OCI-LY1 (cell line): ENCODE measurements around the gene CARMIL1.

ENCODE experiments used
- H2AFZ ChIP-seq: fragments of 200-600 bp; sonication (generic), shearing (Covaris generic); 2 replicates; pipeline ENCODE4 v1.6.0; 2014; ENCODE audit warnings: antibody characterized with exemption, mild to moderate bottlenecking, low read length
- H3F3A ChIP-seq: fragments of 200-600 bp; sonication (generic), shearing (Covaris generic); 2 replicates; pipeline ENCODE4 v1.6.0; 2014; ENCODE audit warnings: mild to moderate bottlenecking, antibody characterized with exemption, low read length, moderate library complexity; ENCODE audit not compliant: insufficient read depth
- H3K27ac ChIP-seq: fragments of 200-600 bp; sonication (generic); 2 replicates; pipeline ENCODE4 v1.5.1; 2014; ENCODE audit warnings: low read length, mixed run types, mild to moderate bottlenecking, low read depth; ENCODE audit not compliant: poor library complexity, severe bottlenecking
- H3K27me3 ChIP-seq: fragments of 200-600 bp; sonication (generic); 2 replicates; pipeline ENCODE4 v1.6.0; 2014; ENCODE audit warnings: antibody characterized with exemption, mild to moderate bottlenecking, low read length, moderate library complexity; ENCODE audit not compliant: insufficient read depth
- H3K36me3 ChIP-seq: fragments of 200-600 bp; sonication (generic); 2 replicates; pipeline ENCODE4 v1.6.1; 2014; ENCODE audit warnings: mild to moderate bottlenecking, antibody characterized with exemption, low read length, moderate library complexity, mixed read lengths; ENCODE audit not compliant: insufficient read depth
- H3K4me1 ChIP-seq: fragments of 200-600 bp; sonication (generic); 2 replicates; pipeline ENCODE4 v1.5.1; 2014; ENCODE audit warnings: mild to moderate bottlenecking, low read length, moderate library complexity; ENCODE audit not compliant: insufficient read depth, severe bottlenecking
- H3K4me2 ChIP-seq: fragments of 200-600 bp; sonication (generic), shearing (Covaris generic); 2 replicates; pipeline ENCODE4 v1.6.1; 2014; ENCODE audit warnings: low read length
- H3K4me3 ChIP-seq: fragments of 200-600 bp; sonication (generic); 2 replicates; pipeline ENCODE4 v1.5.1; 2014; ENCODE audit warnings: low read length, low read depth, mild to moderate bottlenecking, mixed read lengths; ENCODE audit not compliant: poor library complexity, severe bottlenecking
- H3K79me2 ChIP-seq: fragments of 200-600 bp; shearing (Covaris generic); 2 replicates; pipeline ENCODE4 v1.6.1; 2016; ENCODE audit warnings: mixed run types, low read length, mixed read lengths; ENCODE audit not compliant: insufficient read depth
- H3K9ac ChIP-seq: fragments of 200-600 bp; sonication (generic), shearing (Covaris generic); 2 replicates; pipeline ENCODE4 v1.6.1; 2014; ENCODE audit warnings: mild to moderate bottlenecking, low read length, mixed read lengths
- H3K9me2 ChIP-seq: fragments of 200-600 bp; sonication (generic), shearing (Covaris generic); 2 replicates; pipeline ENCODE4 v1.6.1; 2014; ENCODE audit warnings: low read depth, mild to moderate bottlenecking, low read length, mixed read lengths
- H3K9me3 ChIP-seq: fragments of 200-600 bp; shearing (Covaris generic); 2 replicates; pipeline ENCODE4 v1.6.1; 2014; ENCODE audit warnings: low read length, mixed read lengths
- H4K20me1 ChIP-seq: fragments of 200-600 bp; sonication (generic), shearing (Covaris generic); 2 replicates; pipeline ENCODE4 v1.6.0; 2016; ENCODE audit warnings: mild to moderate bottlenecking, low read length; ENCODE audit not compliant: insufficient read depth
- EZH2 ChIP-seq: fragments of 200-600 bp; sonication (generic), shearing (Covaris generic); IDR thresholded peaks from 2 replicates; pipeline ENCODE4 v1.8.0; 2017; ENCODE audit warnings: borderline replicate concordance, mixed run types, mild to moderate bottlenecking, antibody characterized with exemption, low read length, moderate library complexity, mixed read lengths
- TF ChIP-seq, protein P1 (sequence below): fragments of 200-600 bp; sonication (generic), shearing (Covaris generic); IDR thresholded peaks from 2 replicates; pipeline ENCODE4 v1.5.1; 2017; ENCODE audit warnings: mild to moderate bottlenecking, antibody characterized with exemption, low read length, moderate library complexity, mixed read lengths

Gene CARMIL1

DNA sequence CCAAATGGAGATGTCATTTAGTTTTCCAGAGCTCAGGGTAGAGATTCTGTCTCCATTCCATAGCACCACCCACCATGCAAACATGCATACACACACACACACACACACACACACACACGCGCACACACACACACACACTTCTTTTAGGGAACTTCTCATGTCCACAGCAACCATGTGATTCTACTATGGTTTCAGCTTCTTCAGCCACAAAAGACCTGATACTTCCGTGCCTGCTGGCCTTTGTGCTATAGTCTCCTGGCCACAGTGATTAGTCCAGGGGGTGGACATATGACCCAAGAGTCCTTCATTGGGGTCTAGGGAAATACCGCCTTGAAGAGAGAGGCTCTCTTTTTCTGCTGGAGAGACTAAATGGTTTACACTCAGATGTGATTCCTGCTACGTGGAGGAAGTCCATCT lies 53.5 kb downstream of the CARMIL1 start:
- TF ChIP-seq, protein P1, sequence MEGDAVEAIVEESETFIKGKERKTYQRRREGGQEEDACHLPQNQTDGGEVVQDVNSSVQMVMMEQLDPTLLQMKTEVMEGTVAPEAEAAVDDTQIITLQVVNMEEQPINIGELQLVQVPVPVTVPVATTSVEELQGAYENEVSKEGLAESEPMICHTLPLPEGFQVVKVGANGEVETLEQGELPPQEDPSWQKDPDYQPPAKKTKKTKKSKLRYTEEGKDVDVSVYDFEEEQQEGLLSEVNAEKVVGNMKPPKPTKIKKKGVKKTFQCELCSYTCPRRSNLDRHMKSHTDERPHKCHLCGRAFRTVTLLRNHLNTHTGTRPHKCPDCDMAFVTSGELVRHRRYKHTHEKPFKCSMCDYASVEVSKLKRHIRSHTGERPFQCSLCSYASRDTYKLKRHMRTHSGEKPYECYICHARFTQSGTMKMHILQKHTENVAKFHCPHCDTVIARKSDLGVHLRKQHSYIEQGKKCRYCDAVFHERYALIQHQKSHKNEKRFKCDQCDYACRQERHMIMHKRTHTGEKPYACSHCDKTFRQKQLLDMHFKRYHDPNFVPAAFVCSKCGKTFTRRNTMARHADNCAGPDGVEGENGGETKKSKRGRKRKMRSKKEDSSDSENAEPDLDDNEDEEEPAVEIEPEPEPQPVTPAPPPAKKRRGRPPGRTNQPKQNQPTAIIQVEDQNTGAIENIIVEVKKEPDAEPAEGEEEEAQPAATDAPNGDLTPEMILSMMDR = no peak
- no peak for TF ChIP-seq EZH2
- Histone ChIP-seq H3K9me2 (no peaks in the 10 kb centered on the region), H3K4me1 (peaks cover 18% of the 10 kb centered on the region), H2AFZ (no peak overlapping the region), H3K4me2 (no peak overlapping the region), H3K9me3 (no peaks in the 10 kb centered on the region), H3K36me3 (no peaks in the 10 kb centered on the region), H4K20me1 (peaks cover 20% of the 10 kb centered on the region), H3K4me3 (no peak overlapping the region), H3K79me2 (peaks cover 4% of the 10 kb centered on the region; the same call in 1 of the 2 replicates), H3K27me3 (no peaks in the 10 kb centered on the region), H3K27ac (no peak overlapping the region), H3K9ac (no peak overlapping the region), H3F3A (no peaks in the 10 kb centered on the region)

DNA sequence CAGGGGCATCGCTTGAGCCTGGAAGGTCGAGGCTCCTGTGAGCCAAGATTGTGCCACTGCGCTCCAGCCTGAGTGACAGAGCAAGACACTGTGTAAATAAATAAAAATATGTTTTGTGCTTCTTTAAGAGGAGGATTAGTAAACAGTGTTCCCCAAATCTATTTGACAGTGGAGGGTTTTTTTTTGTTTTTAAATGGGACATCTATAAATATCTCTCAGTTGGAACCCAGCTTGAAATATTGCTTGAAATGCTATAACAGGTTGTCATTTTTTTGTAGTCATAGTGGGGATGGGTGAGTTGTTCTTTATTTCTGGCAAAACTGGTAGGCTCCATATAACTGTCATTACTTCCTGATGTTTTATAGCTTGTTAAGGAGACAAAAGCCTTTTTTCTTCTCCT lies 54.3 kb downstream of the CARMIL1 start:
- H3K27ac ChIP-seq = no peak overlapping the region
- TF ChIP-seq, protein P1 = no peak
- no peak for TF ChIP-seq EZH2
- no peak overlapping the region for H3K9ac ChIP-seq
- no peaks in the 10 kb centered on the region for H3K9me3 ChIP-seq
- no peak overlapping the region for H3K4me3 ChIP-seq
- no peaks in the 10 kb centered on the region for H3K27me3 ChIP-seq
- no peaks in the 10 kb centered on the region for H3K9me2 ChIP-seq
- peaks cover 18% of the 10 kb centered on the region for H3K4me1 ChIP-seq
- no peak overlapping the region for H3K4me2 ChIP-seq
- H3K79me2 ChIP-seq = peaks cover 4% of the 10 kb centered on the region; the same call in 1 of the 2 replicates
- no peaks in the 10 kb centered on the region for H3K36me3 ChIP-seq
- H3F3A ChIP-seq = no peaks in the 10 kb centered on the region
- no peak overlapping the region for H2AFZ ChIP-seq
- H4K20me1 ChIP-seq = peaks cover 20% of the 10 kb centered on the region

DNA sequence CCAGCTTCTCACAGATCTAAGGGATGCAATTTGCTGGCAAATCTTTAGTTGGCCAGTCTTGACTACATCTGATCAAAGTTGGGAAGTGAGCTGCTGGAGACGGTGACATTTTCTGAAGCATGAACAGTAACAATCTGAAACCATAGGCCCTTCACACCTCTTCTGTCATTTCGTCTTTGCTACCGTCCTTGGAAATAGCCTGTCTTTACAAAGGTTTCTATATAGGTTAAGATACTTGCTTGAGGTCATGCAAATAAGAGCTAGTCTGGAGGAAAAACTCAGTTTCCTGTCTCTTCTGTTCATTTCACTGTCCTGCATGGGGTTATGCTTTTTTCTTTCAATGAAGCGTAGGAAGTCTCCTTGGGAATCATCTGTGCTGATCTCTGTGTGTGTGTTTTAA lies 55.6 kb downstream of the CARMIL1 start:
- no peak overlapping the region; the same call in 1 of the 2 replicates for H3K4me2 ChIP-seq
- no peaks in the 10 kb centered on the region for H3K27me3 ChIP-seq
- no peaks in the 10 kb centered on the region for H3K9me3 ChIP-seq
- no peak overlapping the region for H3K9ac ChIP-seq
- H3K4me3 ChIP-seq = no peak overlapping the region
- H3K27ac ChIP-seq = no peak overlapping the region
- peaks cover 18% of the 10 kb centered on the region for H3K4me1 ChIP-seq
- no peaks in the 10 kb centered on the region for H3K9me2 ChIP-seq
- H2AFZ ChIP-seq = no peak overlapping the region
- peaks cover 17% of the 10 kb centered on the region for H4K20me1 ChIP-seq
- no peak for TF ChIP-seq EZH2
- TF ChIP-seq, protein P1 = no peak
- no peaks in the 10 kb centered on the region for H3K36me3 ChIP-seq
- peaks cover 4% of the 10 kb centered on the region; the same call in 1 of the 2 replicates for H3K79me2 ChIP-seq
- no peaks in the 10 kb centered on the region for H3F3A ChIP-seq
